GM21423 (cell line): ENCODE measurements around the gene USP6NL.

Source experiments
- ATAC-seq: cut with Tn5 transposase; IDR thresholded peaks from one replicate; pipeline ENCODE4 v1.9.1; 2021; ENCODE audit warnings: mild to moderate bottlenecking, moderate library complexity; ENCODE audit not compliant: unreplicated experiment

Gene USP6NL

DNA sequence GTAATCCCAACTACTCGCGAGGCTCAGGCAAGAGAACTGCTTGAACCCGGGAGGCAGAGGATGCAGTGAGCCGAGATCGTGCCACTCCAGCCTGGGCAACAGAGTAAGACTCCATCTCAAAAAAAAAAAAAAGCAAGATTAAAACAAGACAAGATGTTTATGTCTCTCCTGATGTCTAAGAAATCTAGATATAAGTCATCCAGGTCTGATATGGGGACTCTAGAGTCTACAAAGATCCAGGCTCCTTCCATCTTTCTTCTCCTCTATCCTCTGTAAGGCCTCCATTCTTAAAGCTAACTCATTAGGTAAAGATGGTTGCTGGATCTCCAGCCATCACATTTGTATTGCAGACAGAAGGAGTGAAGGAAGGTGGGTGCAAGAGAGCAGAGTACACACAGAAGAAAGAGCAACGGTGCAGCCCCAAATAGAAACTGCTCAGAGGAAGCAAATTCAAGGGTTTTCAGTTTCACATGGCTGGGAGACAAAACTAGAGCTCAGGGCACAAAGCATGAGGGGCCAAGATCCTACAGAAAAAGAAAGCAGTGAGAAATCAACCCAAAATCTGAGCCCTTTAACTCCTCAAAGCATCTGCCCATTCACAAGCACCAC lies 57.6 kb downstream of the USP6NL start:
- ATAC-seq = peak; percentile 84

- no peak for ATAC-seq
These were observed 59.4 kb downstream of the USP6NL start for GRCh38 chr10:11551916-11552602.

DNA sequence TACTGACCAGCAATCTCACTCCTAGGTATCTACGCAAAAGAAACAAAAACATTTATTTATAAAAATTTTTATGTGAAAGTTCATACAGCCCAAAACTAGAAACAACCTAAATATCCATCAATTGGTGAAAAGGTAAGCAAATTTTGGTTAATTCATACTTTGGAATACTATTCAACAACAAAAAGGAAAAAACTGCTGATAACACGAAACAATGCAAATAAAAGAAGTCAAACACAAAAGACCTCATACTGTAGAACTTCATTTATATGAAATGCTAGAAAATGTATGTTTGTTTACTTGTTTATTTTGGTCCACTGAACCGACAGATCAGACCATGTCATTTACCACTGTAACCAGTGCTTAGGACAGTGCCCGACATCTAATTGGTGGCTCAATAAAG lies 60.3 kb downstream of the USP6NL start:
- ATAC-seq = no peak

DNA sequence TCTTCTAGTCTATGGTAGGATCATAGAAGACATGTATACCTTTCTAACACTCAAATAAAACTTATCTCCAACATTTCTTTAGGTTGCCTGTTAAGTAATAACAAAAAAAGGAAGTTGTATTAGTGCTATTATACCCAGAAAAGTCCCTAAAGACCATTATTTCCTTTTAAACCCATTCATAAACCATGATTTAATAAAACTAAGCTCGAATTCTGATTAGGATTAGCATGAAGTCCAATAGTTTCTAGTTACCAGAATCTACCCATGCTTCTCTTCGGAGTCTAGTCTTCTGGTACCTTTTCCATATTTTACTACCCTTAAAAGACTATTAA lies 62.7 kb downstream of the USP6NL start:
- no peak for ATAC-seq

DNA sequence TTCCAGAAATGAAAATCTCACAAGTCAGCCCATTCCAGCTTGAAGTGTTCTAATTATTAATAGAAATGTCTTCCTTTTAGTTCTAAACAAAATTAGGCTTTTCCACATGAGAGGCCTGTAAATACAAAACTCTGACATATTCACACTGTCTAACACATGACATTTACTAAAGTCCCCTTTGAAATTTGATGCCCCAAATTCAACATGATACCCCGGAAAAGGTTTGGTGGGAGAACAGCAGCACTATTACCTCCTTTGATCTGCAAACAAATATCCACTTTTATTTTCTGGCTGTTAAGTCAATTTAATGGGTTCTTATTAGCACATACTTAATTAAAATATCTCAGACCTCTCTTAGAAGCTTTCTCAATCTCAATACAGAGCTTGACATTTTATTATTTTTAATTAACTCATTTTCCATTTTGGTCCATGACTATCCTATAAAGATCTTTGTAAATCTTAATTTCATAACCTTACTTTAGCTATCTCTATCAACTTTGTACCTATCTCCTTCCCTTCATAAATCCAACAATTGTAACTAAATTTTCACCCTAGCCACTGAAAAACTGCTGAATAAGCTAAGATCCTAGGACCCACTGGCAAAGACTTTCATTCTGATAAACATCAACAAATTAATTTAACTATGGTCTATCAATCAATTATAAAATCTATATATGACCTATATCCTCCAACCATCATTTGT lies 63.2 kb downstream of the USP6NL start:
- no peak for ATAC-seq

- ATAC-seq = no peak
These were observed 64.9 kb downstream of the USP6NL start for GRCh38 chr10:11546581-11546980.

DNA sequence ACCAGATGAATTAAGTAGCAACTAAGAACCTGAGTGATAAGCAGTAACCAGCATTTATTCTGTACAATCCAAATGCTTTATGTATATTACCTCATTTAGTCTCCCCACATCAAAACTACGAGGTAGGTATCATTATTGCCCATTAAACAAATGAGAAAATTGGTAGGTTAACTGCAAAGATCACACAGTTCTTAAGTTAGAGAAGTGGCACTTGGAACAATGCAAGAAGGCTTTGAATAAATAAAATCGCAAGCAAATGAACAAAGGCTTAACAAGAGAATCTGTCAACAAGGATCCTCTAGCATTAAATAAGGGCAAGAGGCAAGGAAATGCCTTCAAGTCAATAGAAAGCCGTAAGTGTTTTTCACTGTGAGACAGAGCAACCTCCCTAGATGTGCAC lies 70.2 kb downstream of the USP6NL start:
- no peak for ATAC-seq

DNA sequence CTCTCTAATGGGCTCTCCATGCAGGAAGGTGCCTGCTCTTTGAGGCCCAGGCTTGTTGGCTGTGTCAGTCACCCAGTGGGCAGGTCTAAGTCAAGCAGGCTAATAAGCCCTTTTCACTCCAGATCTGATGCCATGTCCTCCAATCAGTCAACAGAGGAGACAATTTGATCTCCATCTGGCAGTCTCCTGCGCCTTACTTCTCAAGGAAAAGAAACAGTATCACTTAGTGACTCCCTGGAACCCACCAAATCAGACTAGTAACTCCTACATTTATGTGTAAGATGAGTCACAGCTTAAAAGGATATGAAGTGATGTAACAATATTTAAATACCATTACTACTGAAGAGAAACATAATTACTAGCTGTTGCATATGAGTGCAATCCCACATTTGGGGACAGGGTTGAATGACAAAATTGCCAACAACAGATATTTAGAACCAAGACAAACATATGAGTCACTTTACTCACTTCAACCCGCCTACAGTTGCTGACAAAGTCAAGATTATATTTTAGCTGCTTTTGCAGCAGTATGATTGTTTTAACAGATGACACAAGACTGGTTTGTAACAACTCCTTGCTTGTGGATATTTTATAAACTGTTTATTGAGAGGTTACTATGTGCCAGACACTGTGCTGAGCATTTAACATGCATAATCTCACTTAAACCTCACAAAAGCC lies 72.1 kb downstream of the USP6NL start:
- no peak for ATAC-seq

DNA sequence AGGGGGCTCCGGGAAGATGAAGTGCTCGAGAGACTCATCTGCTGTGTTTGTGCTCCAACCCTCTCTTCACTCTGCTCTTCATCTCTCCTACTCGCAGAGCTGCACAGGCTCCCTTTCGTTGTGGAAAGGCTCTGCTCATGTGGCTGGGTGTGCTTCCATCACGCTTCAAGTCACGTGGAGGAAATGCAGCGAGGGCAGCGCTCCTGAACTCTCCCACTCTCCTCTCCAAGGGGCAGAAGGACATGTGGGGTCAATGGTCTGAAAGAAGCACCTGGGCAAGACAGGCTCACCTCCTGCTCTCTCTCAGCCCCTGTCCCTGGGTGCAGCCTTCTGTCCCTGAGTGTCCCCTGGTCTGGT lies 72.6 kb downstream of the USP6NL start:
- ATAC-seq = no peak

- ATAC-seq = no peak
These were observed 75.2 kb downstream of the USP6NL start for GRCh38 chr10:11536228-11536627.

DNA sequence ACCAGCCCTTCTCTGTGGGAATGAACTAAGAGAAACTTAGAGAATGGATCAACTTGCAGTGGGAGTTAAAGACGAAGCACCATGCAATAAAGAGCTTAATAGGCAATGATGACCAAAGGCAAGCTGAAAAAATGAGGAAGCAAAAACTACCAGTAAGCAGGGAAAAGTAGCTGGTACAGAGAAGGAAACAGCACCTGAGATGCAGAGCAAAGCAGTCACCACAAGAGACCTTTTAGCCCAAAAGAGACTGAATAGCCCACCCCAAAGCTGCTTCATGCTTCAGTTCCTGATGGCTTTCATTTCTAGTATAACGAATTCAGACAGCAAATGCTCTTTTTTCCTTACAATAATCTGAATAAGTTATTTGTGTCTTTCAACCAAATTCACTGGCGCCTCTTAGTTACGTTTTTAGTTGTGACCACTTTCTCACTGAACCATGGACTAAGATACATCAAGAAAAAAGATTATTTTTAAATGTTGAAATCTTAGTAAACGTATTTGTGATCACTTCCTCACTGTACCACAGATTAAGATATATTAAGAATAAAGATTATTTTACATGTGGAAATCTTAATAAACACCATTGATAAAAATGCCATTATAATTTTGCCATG lies 76.0 kb downstream of the USP6NL start:
- peak; percentile 51 for ATAC-seq

GRCh38 chr10:11533328-11533781 lies 78.1 kb downstream of the USP6NL start:
- ATAC-seq = no peak

GRCh38 chr10:11532306-11532705 lies 79.1 kb downstream of the USP6NL start:
- no peak for ATAC-seq

DNA sequence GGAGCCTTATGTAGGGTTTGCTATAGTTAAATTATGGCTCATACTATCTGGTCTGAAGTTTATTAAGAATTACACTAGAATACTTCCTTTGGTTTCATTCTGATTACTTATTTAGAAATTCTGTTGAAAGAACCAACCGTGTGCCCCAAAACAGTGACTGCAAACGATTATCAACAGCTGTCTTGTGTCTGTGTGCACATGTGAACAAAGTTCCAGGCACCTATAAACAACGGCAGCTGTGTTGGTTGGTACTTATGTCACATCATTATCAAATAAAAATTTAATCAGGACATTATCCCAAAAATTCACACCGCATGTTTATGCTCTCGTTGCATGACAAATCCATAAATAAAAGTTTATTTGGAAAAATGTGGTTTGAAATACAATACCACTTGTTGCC lies 80.6 kb downstream of the USP6NL start:
- ATAC-seq = no peak

DNA sequence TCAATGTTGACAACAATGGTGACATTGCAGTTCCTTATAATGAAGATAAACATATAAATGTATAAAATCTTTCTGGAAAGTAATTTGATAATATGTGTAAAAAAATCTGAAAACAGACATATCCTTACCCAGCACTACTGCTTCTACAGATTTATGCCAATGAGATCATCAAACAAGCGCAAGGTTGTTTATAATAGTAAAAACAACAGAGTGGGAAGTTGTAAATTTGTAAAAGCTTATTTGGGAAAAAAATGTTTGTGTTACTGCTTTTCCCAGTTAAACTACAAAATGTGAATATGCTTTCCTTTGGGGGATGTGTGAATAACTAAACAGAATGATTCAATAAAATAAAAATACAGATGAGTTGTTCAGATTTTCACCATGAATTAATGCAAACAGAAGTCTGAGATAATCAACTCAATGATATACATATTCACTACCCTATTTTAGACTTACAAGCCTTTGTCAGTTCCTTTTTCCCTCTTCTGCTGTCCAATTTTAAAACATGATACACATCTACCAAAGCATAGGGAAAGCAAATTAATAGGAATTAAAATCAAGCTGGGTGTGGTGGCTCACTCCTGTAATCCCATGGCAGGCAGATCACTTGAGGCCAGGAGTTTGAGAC lies 82.1 kb downstream of the USP6NL start:
- ATAC-seq = no peak

DNA sequence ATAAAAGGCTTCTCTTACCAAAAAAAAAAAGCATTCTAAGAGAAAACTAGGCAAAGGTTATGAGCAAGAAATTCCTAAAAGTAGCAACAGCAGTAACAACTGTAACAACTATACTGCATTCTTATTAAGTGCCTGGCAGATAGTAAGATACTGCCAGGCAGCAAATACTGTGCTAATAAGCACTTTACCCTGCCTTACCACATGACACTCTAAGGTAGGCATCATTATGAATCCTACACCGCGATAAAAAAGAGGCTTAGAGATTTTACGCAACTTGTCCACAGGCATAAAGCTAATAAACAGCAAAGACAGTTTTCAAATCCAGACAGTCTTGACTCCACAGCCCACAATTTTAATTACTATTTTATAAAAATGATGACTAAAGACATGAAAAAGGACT lies 83.2 kb downstream of the USP6NL start:
- ATAC-seq = no peak

DNA sequence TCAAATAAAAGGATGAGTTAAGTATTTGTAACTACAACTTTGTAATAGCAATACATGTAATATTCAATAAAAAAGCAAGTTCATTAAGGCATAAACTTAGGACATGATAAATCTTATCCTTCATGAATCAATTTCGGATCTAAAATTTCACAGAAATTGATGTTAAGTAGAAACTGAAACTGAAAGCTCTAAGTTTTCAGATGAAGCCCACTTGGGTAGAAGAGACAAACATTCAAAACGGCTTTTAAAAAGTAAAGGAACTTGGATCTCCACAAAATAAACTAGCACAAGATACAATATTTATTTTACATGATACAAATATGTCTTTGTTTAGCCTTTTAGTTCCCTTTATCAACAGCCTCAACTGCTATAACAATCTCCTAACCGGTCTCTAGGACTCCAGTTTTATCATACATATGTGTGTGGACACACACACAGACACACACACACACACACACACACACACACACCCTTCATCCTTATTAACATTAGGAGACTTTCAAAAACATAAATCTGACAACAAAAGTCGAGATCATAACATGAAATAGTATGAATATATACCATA lies 83.7 kb downstream of the USP6NL start:
- ATAC-seq = no peak

- no peak for ATAC-seq
These were observed 84.4 kb downstream of the USP6NL start for GRCh38 chr10:11527068-11527467.

GRCh38 chr10:11525503-11525902 lies 85.9 kb downstream of the USP6NL start:
- no peak for ATAC-seq

GRCh38 chr10:11522821-11523245 lies 88.6 kb downstream of the USP6NL start:
- ATAC-seq = no peak

GRCh38 chr10:11521860-11522259 lies 89.6 kb downstream of the USP6NL start:
- ATAC-seq = no peak
